RCC 7860 (cell line): ENCODE measurements around the gene CBR3.
"Not testable (repeated sequence)": the region's sequence is repeated elsewhere in the genome, so short reads cannot be mapped to it uniquely, and the experiment has no call there.

Experiments
- DNase-seq: peaks from one replicate; pipeline ENCODE4 v3.0.0-alpha.2; 2015; ENCODE audit warnings: low spot score
- FAIRE-seq: peaks from 2 replicates; lab custom pipeline; 2012; peaks lifted over from hg19 to GRCh38; lab: Jason Lieb, UNC

CBR3 gene

GRCh38 chr21:36117286-36117741 is 17.6 kb upstream of the CBR3 start:
- FAIRE-seq, result no peak
- DNase-seq, result no peak

GRCh38 chr21:36120304-36120888 is 14.5 kb upstream of the CBR3 start:
- FAIRE-seq (no peak), DNase-seq (no peak)

- DNase-seq (no peak), FAIRE-seq (no peak)
Measured at GRCh38 chr21:36122977-36123376, 11.9 kb upstream of the CBR3 start.

- no peak for FAIRE-seq
- DNase-seq, result no peak
Measured at GRCh38 chr21:36124395-36124794, 10.5 kb upstream of the CBR3 start.

GRCh38 chr21:36125512-36126207 is 9.2 kb upstream of the CBR3 start:
- peak; percentile 14 for DNase-seq
- no peak for FAIRE-seq

- FAIRE-seq, result no peak
- no peak for DNase-seq
Measured at GRCh38 chr21:36126208-36126565, 8.7 kb upstream of the CBR3 start.

GRCh38 chr21:36126621-36127110 is 8.2 kb upstream of the CBR3 start:
- FAIRE-seq (no peak), DNase-seq (no peak)

- DNase-seq (no peak), FAIRE-seq (no peak)
Measured at GRCh38 chr21:36127250-36127904, 7.5 kb upstream of the CBR3 start.

GRCh38 chr21:36127977-36128376 is 6.9 kb upstream of the CBR3 start:
- DNase-seq (no peak), FAIRE-seq (no peak)

GRCh38 chr21:36129219-36129618 is 5.7 kb upstream of the CBR3 start:
- FAIRE-seq (no peak), DNase-seq (no peak)

- DNase-seq, FAIRE-seq: not testable (repeated sequence)
Measured at GRCh38 chr21:36130414-36130762, 4.5 kb upstream of the CBR3 start.

GRCh38 chr21:36130839-36131238 is 4.0 kb upstream of the CBR3 start:
- FAIRE-seq, DNase-seq: not testable (repeated sequence)

- FAIRE-seq (no peak), DNase-seq (no peak)
Measured at GRCh38 chr21:36132696-36133095, 2.2 kb upstream of the CBR3 start.

- FAIRE-seq, result no peak
- peak; percentile 38 for DNase-seq
Measured at GRCh38 chr21:36135391-36136102, 668 bp downstream of the CBR3 start.

GRCh38 chr21:36139791-36140190 is 4.9 kb downstream of the CBR3 start:
- not testable (repeated sequence) for FAIRE-seq, DNase-seq

- FAIRE-seq (peak; percentile 76), DNase-seq (peak; percentile 86)
Measured at GRCh38 chr21:36141513-36141925, 6.6 kb downstream of the CBR3 start.

GRCh38 chr21:36144233-36144632 is 9.4 kb downstream of the CBR3 start:
- not testable (repeated sequence) for DNase-seq, FAIRE-seq

GRCh38 chr21:36145259-36145658 is 10.4 kb downstream of the CBR3 start:
- FAIRE-seq (no peak), DNase-seq (no peak)

GRCh38 chr21:36147911-36148310 is 13.0 kb downstream of the CBR3 start:
- DNase-seq (no peak), FAIRE-seq (no peak)

GRCh38 chr21:36148886-36149285 is 14.0 kb downstream of the CBR3 start:
- no peak for DNase-seq
- no peak for FAIRE-seq
